ENCODE results near the gene KLHL29. TPM values are rescaled to one million over a fixed set of nuclear protein-coding genes. Genes with fewer than 3 reads are reported as not detected.

Gene KLHL29
- total RNA-seq, 1 experiment from 2014 or later: 6.4 TPM

- in situ Hi-C loops (cut with HindIII; ENCODE audit: low pct_unique_long_range_greater_than_20kb, low sequenced_read_pairs): no loop called here
- DNase-seq (ENCODE audit: low read depth, low spot score): no peak
Observed at GRCh38 chr2:23425885-23426262, 40.9 kb downstream of the KLHL29 start.

DNA sequence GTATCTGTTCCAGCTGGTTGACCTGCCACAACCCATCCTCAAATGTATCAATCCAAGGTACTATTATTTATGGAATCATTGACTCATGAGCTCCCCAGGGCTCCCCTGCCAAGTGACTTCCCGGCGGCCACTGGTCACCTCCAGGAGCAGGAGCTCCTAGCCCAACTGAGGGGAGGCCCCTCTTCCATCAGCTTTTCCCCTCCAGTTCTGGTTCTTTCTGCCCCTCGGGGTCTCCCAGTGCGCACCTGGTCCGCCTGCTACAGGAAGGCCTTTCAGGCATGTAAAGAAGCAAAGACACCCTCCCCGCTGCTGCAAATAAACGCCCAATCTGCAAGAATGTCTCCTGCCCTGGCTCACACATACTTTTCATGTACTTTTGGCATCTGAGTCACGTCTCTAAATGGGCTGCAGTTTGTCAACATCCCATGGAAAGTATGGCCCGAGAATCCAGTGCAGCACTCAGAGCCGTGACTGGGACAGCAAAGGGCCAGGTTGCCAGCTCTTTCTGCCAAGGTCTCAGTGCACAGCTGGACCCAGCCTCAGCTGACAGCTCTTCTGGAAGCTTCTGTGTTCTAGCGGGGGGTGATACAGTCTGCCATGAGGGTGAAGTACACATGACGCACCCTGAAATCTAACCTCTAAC, 41.4 kb downstream of the KLHL29 start:
- in situ Hi-C loops (cut with HindIII; ENCODE audit: low pct_unique_long_range_greater_than_20kb, low sequenced_read_pairs): no loop called here

DNA sequence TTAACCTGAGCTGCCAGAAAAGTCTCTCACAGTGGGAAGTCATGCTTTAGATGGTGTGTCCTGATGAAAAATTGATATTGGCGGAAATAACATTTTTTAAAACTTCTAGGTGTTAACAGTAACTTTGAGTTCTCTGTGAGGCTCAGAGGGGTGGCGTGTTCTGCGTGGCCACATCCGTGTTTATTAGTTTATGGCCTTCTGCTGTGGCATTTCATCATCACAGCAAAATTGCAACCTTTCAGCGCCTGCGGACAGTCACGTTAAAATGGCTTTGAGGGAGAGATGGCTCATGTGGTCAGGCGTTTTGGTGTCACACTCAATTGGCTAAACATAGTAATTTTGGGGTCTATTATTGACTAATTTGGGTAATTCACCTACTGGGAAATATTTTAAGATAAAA, 42.4 kb downstream of the KLHL29 start:
- no peak for DNase-seq (ENCODE audit: low read depth, low spot score)
- in situ Hi-C loops (cut with HindIII; ENCODE audit: low pct_unique_long_range_greater_than_20kb, low sequenced_read_pairs): no loop called here

More for the DNA sequence above, 41.4 kb downstream of the KLHL29 start:
- DNase-seq (ENCODE audit: low read depth, low spot score): no peak

- no peak for DNase-seq (ENCODE audit: low read depth, low spot score)
- in situ Hi-C loops (cut with HindIII; ENCODE audit: low pct_unique_long_range_greater_than_20kb, low sequenced_read_pairs): no loop called here
Observed at GRCh38 chr2:23427976-23428375, 43.0 kb downstream of the KLHL29 start.

DNA sequence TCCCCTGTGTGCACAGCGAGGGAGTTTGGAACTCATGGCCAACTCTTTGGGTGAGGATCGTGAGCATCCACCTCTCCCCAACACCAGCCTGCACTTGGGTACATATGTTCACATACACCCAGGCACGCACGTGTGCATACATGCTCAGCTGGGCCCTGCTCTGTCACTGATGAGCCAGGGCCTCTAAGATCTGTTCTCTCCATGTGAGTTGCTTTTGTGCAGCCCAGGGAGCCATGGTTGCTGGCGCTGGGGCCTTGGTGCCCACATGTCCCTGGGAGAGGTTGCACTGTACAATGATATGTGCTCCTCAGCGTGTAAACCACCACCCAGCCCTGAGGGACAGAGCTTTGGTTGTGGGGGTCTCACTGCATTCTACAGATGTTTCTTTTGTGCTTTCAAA, 44.1 kb downstream of the KLHL29 start:
- in situ Hi-C loops (cut with HindIII; ENCODE audit: low pct_unique_long_range_greater_than_20kb, low sequenced_read_pairs): no loop called here
- DNase-seq (ENCODE audit: low read depth, low spot score): no peak

- in situ Hi-C loops (cut with HindIII; ENCODE audit: low pct_unique_long_range_greater_than_20kb, low sequenced_read_pairs): no loop called here
- DNase-seq (ENCODE audit: low read depth, low spot score): no peak
Observed at GRCh38 chr2:23430263-23430662, 45.3 kb downstream of the KLHL29 start.

- DNase-seq (ENCODE audit: low read depth, low spot score): no peak
- in situ Hi-C loops (cut with HindIII; ENCODE audit: low pct_unique_long_range_greater_than_20kb, low sequenced_read_pairs): no loop called here
Observed at GRCh38 chr2:23432531-23432930, 47.6 kb downstream of the KLHL29 start.

- in situ Hi-C loops (cut with HindIII; ENCODE audit: low pct_unique_long_range_greater_than_20kb, low sequenced_read_pairs): no loop called here
- no peak for DNase-seq (ENCODE audit: low read depth, low spot score)
Observed at GRCh38 chr2:23433282-23433681, 48.3 kb downstream of the KLHL29 start.

DNA sequence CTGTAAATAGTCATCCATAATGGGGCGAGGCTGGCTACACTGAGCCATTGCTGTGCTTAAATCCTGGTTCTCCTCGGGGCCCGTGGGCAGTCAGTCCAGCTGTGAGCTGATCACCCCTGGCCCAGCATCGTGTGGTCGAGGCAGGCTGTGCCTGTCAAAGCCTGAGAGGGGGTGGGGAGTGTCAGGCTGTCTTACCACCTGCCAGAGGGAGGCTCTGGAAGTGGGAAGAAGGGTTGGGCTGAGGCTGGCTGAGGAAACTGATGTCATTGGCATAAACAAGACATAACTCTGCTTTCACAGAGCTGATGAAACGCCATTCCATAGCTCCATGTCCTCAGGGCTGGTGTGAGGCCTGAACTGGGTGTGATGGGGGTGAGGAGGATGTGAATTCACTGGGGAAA, 49.7 kb downstream of the KLHL29 start:
- no peak for DNase-seq (ENCODE audit: low read depth, low spot score)
- in situ Hi-C loops (cut with HindIII; ENCODE audit: low pct_unique_long_range_greater_than_20kb, low sequenced_read_pairs): no loop called here

GRCh38 chr2:23435250-23436035, 50.5 kb downstream of the KLHL29 start:
- in situ Hi-C loops (cut with HindIII; ENCODE audit: low pct_unique_long_range_greater_than_20kb, low sequenced_read_pairs): no loop called here
- no peak for DNase-seq (ENCODE audit: low read depth, low spot score)

DNA sequence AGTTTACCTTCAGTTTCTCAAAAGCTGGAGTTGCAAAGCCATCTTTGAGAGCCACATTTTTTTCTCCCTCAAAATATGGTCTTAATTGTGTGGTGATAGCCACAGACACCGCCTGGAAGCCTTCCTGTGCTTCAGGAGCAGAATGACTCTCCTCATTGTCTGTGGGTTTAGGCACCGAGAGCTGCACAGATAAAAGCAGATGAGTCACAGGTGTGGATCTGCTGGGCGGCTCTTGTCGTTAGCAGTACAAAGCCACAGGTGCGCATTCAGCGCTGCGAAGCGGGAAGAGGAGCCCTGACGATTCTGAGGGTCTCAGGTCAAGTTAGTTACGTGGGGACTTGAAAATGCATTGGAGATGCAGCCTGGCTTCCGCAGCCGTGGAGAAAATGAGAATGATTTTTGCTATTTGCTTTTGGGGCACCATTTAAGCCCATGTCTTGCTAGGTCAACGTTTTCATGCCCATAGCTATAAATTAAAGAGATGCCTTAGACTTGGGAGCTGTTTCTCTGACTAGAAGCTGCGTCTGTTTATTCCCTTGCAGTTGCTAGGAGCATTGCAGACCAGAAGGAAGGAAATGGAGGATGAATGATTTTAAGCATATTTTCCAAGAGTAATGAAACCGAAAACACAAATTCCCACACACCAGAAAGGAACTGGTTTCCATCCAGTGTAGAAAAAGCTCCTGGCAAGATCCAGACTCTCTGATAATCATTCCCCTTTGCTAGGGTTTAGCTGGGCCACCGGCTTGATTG, 51.5 kb downstream of the KLHL29 start:
- no peak for DNase-seq (ENCODE audit: low read depth, low spot score)
- in situ Hi-C loops (cut with HindIII; ENCODE audit: low pct_unique_long_range_greater_than_20kb, low sequenced_read_pairs): no loop called here

DNA sequence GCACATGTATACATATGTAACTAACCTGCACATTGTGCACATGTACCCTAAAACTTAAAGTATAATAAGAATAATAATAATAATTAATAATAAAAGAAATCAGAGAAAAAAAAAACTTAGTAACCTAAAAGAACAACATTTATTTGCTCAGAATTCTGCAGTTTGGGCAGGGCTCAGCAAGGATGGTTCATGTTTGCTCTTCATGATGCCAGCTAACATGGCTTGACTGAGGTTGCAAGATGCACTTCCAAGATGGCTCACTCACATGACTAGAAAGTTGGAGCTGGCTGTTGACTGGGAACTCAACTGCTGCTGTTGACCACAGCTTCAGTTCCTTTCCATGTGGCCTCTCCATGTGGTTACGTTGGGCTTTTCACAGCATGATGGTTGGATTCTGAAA, 56.4 kb downstream of the KLHL29 start:
- in situ Hi-C loops (cut with HindIII; ENCODE audit: low pct_unique_long_range_greater_than_20kb, low sequenced_read_pairs): no loop called here
- DNase-seq (ENCODE audit: low read depth, low spot score): no peak

GRCh38 chr2:23445450-23445868, 60.5 kb downstream of the KLHL29 start:
- no peak for DNase-seq (ENCODE audit: low read depth, low spot score)
- in situ Hi-C loops (cut with HindIII; ENCODE audit: low pct_unique_long_range_greater_than_20kb, low sequenced_read_pairs): no loop called here

- no peak for DNase-seq (ENCODE audit: low read depth, low spot score)
- in situ Hi-C loops (cut with HindIII; ENCODE audit: low pct_unique_long_range_greater_than_20kb, low sequenced_read_pairs): no loop called here
Observed at GRCh38 chr2:23446916-23447315, 61.9 kb downstream of the KLHL29 start.

- no peak for DNase-seq (ENCODE audit: low read depth, low spot score)
- in situ Hi-C loops (cut with HindIII; ENCODE audit: low pct_unique_long_range_greater_than_20kb, low sequenced_read_pairs): no loop called here
Observed at GRCh38 chr2:23447405-23447804, 62.4 kb downstream of the KLHL29 start.

DNA sequence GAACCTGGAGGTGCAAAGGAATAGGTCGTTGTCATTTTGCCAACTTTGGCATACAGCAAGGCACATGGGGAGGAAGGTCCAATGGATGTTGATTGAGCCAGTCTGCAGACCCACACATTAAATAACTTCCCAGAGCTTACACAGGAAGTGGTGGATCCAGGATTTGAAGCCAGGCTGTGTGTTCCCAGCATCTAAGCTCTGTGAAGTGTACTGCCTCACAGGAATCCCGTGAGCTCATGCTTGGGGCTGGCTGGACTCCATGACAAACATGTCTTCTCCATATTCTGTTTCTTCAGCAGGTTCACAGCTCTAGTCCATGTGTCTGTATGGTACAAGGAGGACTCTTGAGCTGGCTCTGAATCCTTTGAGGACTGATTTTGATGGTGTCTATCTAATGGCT, 63.9 kb downstream of the KLHL29 start:
- DNase-seq (ENCODE audit: low read depth, low spot score): no peak
- in situ Hi-C loops (cut with HindIII; ENCODE audit: low pct_unique_long_range_greater_than_20kb, low sequenced_read_pairs): no loop called here

- in situ Hi-C loops (cut with HindIII; ENCODE audit: low pct_unique_long_range_greater_than_20kb, low sequenced_read_pairs): no loop called here
- DNase-seq (ENCODE audit: low read depth, low spot score): no peak
Observed at GRCh38 chr2:23449413-23449812, 64.4 kb downstream of the KLHL29 start.

- in situ Hi-C loops (cut with HindIII; ENCODE audit: low pct_unique_long_range_greater_than_20kb, low sequenced_read_pairs): no loop called here
- no peak for DNase-seq (ENCODE audit: low read depth, low spot score)
Observed at GRCh38 chr2:23449831-23450331, 64.9 kb downstream of the KLHL29 start.

All from SK-MEL-5 (cell line).